Cardiac fibroblast (primary cell): ENCODE measurements around the gene NTN5.
"Not testable (repeated sequence)": the region's sequence is repeated elsewhere in the genome, so short reads cannot be mapped to it uniquely, and the experiment has no call there.

Source experiments
- DNase-seq, 2 donors: peaks; one replicate each; pipeline versions ENCODE4 v3.0.0 to v3.0.0-alpha.2; 2010; ENCODE audit warnings: low read depth in 2 of 2
- H3K4me3 ChIP-seq, 2 donors: replicated peaks in 1 of 2; 1 replicate in 1 of 2; 2 replicates in 1 of 2; pipeline ENCODE4 v1.5.1; 2011; ENCODE audit warnings: low read depth in 2 of 2, low read length in 2 of 2, mild to moderate bottlenecking in 2 of 2, moderate library complexity in 1 of 2
- TF ChIP-seq, protein P1 (sequence below): IDR thresholded peaks from one replicate; pipeline ENCODE4 v1.5.1; 2011; ENCODE audit warnings: low read depth, mild to moderate bottlenecking, low read length, inconsistent platforms

The NTN5 gene

DNA sequence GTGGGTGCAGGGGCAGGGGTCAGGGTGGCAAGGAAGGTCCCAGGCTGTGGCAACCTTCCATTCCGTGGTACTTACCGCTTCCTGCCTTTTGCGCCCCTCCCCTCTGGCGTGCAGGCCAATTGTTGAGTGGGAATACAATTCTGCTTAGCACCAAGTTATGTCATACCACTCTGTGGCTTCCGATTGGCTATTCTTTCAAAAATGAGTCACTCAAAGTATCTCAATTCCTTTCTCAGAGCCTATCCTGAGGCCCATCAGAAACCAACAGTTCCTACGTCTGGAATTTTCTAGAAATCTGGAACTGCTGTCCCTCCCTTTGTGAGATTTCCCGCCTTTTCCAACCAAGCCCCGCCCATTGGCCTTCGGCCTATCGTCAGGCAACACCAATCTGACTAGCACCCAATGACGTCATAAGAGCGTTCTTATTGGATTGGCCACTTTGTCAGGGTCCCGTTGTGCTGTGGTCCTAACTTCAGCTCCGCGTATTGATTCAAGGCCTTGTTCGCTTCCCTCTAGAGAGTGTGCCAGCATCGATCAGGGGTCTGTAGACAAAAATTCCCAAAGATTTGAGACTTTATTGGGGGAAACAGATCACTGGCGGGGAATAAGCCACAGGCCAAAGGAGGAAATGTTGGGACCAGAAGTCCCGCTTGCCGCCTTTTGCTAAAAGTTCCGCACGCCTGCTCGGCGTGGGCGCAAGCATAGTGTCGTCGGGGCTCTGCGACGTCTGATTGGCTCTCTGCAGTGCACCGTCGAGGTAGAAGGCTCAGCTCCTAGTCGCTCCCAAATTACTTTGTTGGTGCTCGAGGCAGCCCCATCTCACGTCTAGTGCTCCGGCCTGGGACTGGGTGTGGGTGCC, 11.7 kb downstream of the NTN5 start:
- DNase-seq, result peak; percentile 92 to 94
- TF ChIP-seq, protein P1, sequence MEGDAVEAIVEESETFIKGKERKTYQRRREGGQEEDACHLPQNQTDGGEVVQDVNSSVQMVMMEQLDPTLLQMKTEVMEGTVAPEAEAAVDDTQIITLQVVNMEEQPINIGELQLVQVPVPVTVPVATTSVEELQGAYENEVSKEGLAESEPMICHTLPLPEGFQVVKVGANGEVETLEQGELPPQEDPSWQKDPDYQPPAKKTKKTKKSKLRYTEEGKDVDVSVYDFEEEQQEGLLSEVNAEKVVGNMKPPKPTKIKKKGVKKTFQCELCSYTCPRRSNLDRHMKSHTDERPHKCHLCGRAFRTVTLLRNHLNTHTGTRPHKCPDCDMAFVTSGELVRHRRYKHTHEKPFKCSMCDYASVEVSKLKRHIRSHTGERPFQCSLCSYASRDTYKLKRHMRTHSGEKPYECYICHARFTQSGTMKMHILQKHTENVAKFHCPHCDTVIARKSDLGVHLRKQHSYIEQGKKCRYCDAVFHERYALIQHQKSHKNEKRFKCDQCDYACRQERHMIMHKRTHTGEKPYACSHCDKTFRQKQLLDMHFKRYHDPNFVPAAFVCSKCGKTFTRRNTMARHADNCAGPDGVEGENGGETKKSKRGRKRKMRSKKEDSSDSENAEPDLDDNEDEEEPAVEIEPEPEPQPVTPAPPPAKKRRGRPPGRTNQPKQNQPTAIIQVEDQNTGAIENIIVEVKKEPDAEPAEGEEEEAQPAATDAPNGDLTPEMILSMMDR, result no peak
- H3K4me3 ChIP-seq, result no peak overlapping the region

DNA sequence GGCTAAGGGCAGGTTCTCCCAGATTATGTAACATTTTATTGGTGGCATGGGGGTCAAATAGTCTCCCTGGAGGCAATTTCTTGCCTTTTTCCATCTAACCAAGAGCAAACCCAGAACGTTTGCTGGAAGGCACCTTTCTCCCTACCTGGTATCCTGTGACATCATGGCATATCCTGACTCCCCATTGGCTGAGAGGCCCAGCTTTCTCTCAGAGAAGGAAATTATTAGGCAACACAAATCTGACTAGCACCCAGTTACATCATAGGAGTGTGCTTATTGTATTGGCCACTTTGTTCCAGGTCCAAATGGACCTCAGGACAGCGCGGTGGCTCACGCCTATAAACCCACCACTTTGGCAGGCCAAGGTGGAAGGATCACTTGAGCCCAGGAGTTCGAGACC, 13.0 kb downstream of the NTN5 start:
- no peak overlapping the region for H3K4me3 ChIP-seq
- peak in 1 of 2 donors; percentile 46 for DNase-seq
- TF ChIP-seq, protein P1, result no peak

DNA sequence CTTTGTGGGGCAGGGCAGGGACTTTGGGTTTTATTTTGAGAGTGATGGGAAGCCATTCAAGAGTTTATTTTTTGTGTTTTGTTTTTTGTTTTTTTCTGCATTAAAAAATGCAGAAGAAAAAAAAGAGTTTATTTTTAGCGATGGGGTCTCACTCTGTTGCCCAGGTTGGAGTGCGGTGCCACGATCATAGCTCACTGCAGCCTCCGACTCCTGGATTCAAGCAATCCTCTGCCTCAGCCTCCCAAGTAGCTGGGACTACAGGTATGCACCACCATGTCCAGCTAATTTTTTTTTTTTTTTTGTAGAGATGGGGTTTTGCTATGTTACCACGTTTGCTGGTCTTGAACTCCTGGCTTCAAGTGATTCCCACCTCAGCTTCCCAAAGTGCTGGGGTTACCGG, 14.3 kb downstream of the NTN5 start:
- H3K4me3 ChIP-seq, result no peak overlapping the region
- TF ChIP-seq, protein P1, result no peak
- DNase-seq, result no peak

DNA sequence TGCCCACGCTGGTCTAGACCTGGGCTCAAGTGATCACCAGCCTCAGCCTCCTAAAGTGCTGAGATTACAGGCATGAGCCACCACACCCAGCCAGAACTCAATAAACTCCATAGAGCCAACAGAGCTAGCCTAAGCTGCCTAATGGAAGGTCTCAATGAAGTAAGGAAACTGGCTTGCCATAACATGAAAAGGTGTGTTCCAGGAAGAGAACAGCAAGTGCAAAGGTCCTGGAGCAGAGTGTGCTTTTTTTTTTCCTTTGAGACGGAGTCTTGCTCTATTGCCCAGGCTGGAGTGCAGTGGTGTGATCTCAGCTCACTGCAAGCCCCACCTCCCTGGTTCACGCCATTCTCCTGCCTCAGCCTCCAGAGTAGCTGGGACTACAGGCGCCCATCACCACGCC, 15.0 kb downstream of the NTN5 start:
- not testable (repeated sequence) for H3K4me3 ChIP-seq, DNase-seq

DNA sequence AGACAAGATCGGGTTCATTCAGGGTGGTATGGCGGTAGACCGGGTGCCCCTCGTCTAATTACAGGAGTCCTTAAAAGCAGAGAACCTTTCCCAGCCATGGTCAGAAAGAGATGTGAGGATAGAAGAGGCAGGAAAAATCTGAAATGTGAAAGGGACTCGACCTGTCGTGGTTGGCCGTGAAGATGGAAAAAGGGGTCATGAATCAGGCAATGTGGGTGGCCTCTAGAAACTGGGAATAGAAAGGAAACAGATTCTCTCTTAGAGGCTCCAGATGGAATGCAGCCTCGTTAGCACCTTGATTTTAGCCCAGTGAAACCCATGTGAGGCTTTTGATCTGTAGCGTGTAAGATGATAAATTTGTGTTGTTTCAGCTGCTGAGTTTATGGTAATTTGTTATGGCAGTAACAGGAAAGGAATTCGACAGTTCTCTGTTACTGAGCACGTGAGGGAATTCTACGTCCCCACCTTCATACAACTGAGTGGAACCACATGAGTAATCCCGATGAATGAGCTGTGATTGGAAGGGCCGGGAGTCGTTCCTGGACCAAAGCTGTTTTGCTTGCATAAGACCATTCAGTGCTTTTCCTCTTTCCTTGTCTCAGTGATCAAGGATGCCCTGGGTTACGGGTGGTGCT, 15.9 kb downstream of the NTN5 start:
- H3K4me3 ChIP-seq, result no peak overlapping the region
- TF ChIP-seq, protein P1, result no peak
- peak; percentile 79 to 91 for DNase-seq

DNA sequence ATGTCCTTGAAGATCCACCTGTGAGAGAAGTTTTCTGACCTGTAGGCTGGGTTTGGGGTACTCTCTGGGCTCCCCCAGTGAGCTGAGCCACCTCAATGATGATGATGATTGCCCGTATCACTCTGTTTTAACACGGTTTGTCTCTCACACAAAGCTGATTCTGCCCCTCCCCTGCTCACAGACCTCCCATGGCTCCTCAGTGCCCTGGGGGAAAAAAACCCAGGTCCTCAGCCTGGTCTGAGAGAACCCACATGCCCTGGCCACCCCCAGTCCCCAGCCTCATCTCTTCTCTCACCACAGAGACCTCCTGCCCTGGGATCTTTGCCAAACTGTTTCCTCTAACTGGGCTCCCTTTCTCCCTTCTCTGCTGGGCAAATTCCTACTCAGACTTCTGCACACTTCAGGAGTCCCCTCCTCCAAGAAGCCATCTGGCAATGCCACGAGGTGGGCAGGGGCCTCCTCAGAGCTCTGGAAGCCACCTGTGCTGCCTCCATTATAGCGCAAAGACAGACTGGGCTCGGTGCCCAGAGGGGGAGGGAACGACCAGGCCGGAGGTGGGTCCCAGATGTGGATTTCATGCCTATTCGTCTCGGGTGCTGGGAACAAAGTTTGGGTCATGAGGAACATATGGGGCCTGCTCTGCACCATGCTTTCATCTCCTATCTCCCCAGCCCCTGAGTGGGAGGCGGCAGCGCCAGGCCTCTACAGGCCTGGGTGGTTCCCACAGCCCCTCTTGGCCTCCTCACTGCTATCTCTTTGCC, 18.3 kb downstream of the NTN5 start:
- TF ChIP-seq, protein P1, result no peak
- DNase-seq, result no peak
- no peak overlapping the region for H3K4me3 ChIP-seq

DNA sequence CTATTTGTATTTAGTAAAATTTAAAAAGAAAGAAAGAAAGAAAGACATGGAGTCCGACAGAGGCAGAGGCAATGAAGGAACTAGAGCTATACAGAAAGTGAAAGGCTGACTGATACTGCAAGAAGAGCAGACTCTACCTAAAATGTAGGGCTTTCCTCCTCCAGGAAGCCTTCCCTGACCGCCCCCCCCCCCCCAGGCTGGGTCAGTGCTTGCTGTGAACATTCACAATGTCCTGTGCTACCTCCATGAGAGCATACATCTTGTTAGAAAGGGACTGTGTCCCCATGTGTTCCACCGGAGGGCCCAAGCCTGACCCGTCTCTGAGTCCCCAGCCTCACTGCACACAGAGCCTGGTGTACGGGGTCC, 21.2 kb downstream of the NTN5 start:
- no peak for DNase-seq
- H3K4me3 ChIP-seq, result no peak overlapping the region
- TF ChIP-seq, protein P1, result no peak
